ENCODE results near the gene RASGRF1. TPM values are rescaled to one million over a fixed set of nuclear protein-coding genes. Genes with fewer than 3 reads are reported as not detected.

The RASGRF1 gene
- total and polyA plus RNA-seq, 2 donors (not counting 1 experiment from before 2014, with no cell fraction given): 1.0 to 9.4 TPM

DNA sequence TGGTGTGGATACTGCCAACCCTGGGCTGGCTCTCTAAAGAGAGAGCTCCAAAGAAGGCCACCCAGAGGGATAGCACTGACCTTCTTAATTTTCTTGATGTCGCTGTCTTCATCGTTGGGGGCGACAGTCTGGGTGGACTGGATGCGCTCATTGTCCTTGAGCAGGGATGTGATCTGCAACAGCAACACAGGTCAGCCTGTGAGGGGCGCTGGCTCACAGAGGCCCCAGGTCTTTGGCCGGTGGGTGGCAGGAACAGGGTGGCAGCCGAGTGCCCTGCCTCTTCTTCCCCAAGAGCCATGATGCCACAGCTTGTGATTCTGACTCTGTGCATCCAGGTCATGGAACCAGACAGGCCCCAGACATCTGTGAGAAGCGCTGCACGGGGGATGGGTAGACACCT is 41.2 kb downstream of the RASGRF1 start:
- H3K9ac ChIP-seq (ENCODE audit: low read length): no peak overlapping the region
- H2AFZ ChIP-seq (ENCODE audit: insufficient read depth, low read depth, low read length, poor library complexity, severe bottlenecking): no peak overlapping the region
- DNase-seq (no peak), ATAC-seq (ENCODE audit: low read depth) (no peak)
- WGBS (ENCODE audit: insufficient coverage): 91% methylated on average over 9 of the region's 9 CpGs
- TF ChIP-seq, protein P1, sequence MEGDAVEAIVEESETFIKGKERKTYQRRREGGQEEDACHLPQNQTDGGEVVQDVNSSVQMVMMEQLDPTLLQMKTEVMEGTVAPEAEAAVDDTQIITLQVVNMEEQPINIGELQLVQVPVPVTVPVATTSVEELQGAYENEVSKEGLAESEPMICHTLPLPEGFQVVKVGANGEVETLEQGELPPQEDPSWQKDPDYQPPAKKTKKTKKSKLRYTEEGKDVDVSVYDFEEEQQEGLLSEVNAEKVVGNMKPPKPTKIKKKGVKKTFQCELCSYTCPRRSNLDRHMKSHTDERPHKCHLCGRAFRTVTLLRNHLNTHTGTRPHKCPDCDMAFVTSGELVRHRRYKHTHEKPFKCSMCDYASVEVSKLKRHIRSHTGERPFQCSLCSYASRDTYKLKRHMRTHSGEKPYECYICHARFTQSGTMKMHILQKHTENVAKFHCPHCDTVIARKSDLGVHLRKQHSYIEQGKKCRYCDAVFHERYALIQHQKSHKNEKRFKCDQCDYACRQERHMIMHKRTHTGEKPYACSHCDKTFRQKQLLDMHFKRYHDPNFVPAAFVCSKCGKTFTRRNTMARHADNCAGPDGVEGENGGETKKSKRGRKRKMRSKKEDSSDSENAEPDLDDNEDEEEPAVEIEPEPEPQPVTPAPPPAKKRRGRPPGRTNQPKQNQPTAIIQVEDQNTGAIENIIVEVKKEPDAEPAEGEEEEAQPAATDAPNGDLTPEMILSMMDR (IDR thresholded peaks at IDR 0.05): no peak
- no peak for TF ChIP-seq EZH2 (IDR thresholded peaks at IDR 0.05; ENCODE audit: borderline replicate concordance, insufficient read depth, low read depth, low read length, poor library complexity, severe bottlenecking)
- no peaks in the 10 kb centered on the region for H3K9me3 ChIP-seq (ENCODE audit: control extremely low read depth in 1 of 3, control insufficient read depth in 2 of 3, insufficient read depth in 1 of 3, low read length in 2 of 3)
- POLR2A ChIA-PET: no interaction called here
- intact Hi-C loops (cut with micrococcal nuclease): no loop called here
- H3K4me3 ChIP-seq (ENCODE audit: control extremely low read depth in 1 of 5, extremely low read depth in 1 of 5, insufficient read depth in 1 of 5, low read depth in 2 of 5, low read length in 4 of 5): no peak overlapping the region
- H4K20me1 ChIP-seq (ENCODE audit: control insufficient read depth, insufficient read depth, low read length, poor library complexity, severe bottlenecking): no peaks in the 10 kb centered on the region
- H3K4me1 ChIP-seq (ENCODE audit: control insufficient read depth in 2 of 2, insufficient read depth in 2 of 2, low read length in 2 of 2): no peaks in the 10 kb centered on the region
- CTCF ChIA-PET: interaction anchor here (0.9 kb wide), 1 partner anchor 21 kb away, joined by 4 read pairs; no protein-coding TSS in a partner anchor
- peaks cover 8% of the 10 kb centered on the region for H3K27me3 Mint-ChIP-seq
- no peak overlapping the region for H3K4me3 Mint-ChIP-seq
- H3K9me3 Mint-ChIP-seq (ENCODE audit: insufficient read depth): no peaks in the 10 kb centered on the region
- no peak overlapping the region for H3K27ac ChIP-seq (ENCODE audit: low read length in 2 of 2)
- no peaks in the 10 kb centered on the region for H3K36me3 ChIP-seq (replicated peaks in 1 of 2; ENCODE audit: control extremely low read depth in 1 of 2, control insufficient read depth in 1 of 2, extremely low read depth in 1 of 2, insufficient read depth in 2 of 2, low read length in 1 of 2)
- no peak overlapping the region for H3K4me2 ChIP-seq (replicated peaks; ENCODE audit: low read depth, low read length, poor library complexity, severe bottlenecking)
- H3K27ac Mint-ChIP-seq: no peak overlapping the region
- no peaks in the 10 kb centered on the region for H3K79me2 ChIP-seq (ENCODE audit: control insufficient read depth, insufficient read depth, low read length)
- H3K27me3 ChIP-seq (replicated peaks in 1 of 4; ENCODE audit: control extremely low read depth in 1 of 4, control insufficient read depth in 3 of 4, insufficient read depth in 4 of 4, low read length in 3 of 4): peaks cover 0 to 4% (median 0%) of the 10 kb centered on the region in 4 experiments
- no peaks in the 10 kb centered on the region for H3K4me1 Mint-ChIP-seq

DNA sequence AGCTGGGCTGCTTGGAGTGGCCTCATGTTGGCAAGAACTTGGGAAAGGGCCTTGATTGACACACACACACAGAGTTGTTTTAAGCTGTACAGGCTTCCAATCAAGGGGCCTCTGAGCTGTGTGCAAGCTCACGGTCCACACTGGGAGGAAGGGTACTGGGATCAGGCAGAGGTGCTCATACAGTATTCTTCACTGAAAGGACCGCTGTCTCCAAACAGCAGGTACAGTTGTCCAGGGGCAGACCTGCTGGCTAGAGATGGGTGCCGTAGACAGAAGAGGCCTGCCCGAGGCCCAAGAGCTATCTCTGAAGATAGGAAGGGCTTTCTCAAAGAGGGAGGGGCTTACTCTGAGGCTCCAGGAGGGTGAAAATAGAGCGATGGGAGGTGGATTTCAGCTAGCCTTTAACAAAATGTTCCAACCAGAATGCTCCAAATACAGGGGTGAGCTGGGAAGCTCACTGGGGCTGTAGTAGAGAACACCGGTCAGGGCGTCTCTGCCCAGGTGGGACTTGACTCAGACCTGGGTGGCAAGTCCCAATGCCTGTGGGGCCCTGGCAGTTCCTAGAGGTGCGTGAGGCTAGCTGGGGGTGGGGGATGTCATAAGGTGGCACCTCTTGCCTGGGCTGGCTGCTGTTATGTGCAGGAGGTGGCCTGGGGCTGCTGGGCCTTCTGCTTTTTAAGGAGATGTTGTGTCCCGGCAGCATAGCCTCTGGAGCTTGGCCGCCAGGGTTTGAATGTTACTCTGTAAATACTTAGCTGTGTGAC is 42.7 kb downstream of the RASGRF1 start:
- Mint-ChIP-seq H3K4me1 (no peaks in the 10 kb centered on the region), H3K27me3 (peaks cover 11% of the 10 kb centered on the region), H3K9me3 (ENCODE audit: insufficient read depth) (peaks cover 7% of the 10 kb centered on the region), H3K4me3 (no peak overlapping the region), H3K27ac (no peak overlapping the region)
- 96% methylated on average over 9 of the region's 10 CpGs for WGBS (ENCODE audit: insufficient coverage)
- H2AFZ ChIP-seq (ENCODE audit: insufficient read depth, low read depth, low read length, poor library complexity, severe bottlenecking): no peak overlapping the region
- no peaks in the 10 kb centered on the region for H4K20me1 ChIP-seq (ENCODE audit: control insufficient read depth, insufficient read depth, low read length, poor library complexity, severe bottlenecking)
- no peak for ATAC-seq (ENCODE audit: low read depth)
- TF ChIP-seq, protein P1 (IDR thresholded peaks at IDR 0.05): no peak
- no peak for TF ChIP-seq EZH2 (IDR thresholded peaks at IDR 0.05; ENCODE audit: borderline replicate concordance, insufficient read depth, low read depth, low read length, poor library complexity, severe bottlenecking)
- no peak overlapping the region for H3K27ac ChIP-seq (ENCODE audit: low read length in 2 of 2)
- peaks cover 0 to 7% (median 5%) of the 10 kb centered on the region in 3 donors for H3K9me3 ChIP-seq (ENCODE audit: control extremely low read depth in 1 of 3, control insufficient read depth in 2 of 3, insufficient read depth in 1 of 3, low read length in 2 of 3)
- H3K4me2 ChIP-seq (replicated peaks; ENCODE audit: low read depth, low read length, poor library complexity, severe bottlenecking): no peak overlapping the region
- H3K9ac ChIP-seq (ENCODE audit: low read length): no peak overlapping the region
- no peak overlapping the region for H3K4me3 ChIP-seq (ENCODE audit: control extremely low read depth in 1 of 5, extremely low read depth in 1 of 5, insufficient read depth in 1 of 5, low read depth in 2 of 5, low read length in 4 of 5)
- CTCF ChIA-PET: interaction anchor here (0.6 to 2.7 kb wide), 5 partner anchors 21 to 938 kb away, joined by 3 to 15 read pairs (median 4); no protein-coding TSS in a partner anchor
- DNase-seq: no peak
- H3K27me3 ChIP-seq (replicated peaks in 1 of 4; ENCODE audit: control extremely low read depth in 1 of 4, control insufficient read depth in 3 of 4, insufficient read depth in 4 of 4, low read length in 3 of 4): peaks cover 0 to 4% (median 0%) of the 10 kb centered on the region in 4 experiments
- intact Hi-C loops (cut with micrococcal nuclease): no loop called here
- H3K79me2 ChIP-seq (ENCODE audit: control insufficient read depth, insufficient read depth, low read length): no peaks in the 10 kb centered on the region
- no peaks in the 10 kb centered on the region for H3K4me1 ChIP-seq (ENCODE audit: control insufficient read depth in 2 of 2, insufficient read depth in 2 of 2, low read length in 2 of 2)
- H3K36me3 ChIP-seq (replicated peaks in 1 of 2; ENCODE audit: control extremely low read depth in 1 of 2, control insufficient read depth in 1 of 2, extremely low read depth in 1 of 2, insufficient read depth in 2 of 2, low read length in 1 of 2): no peaks in the 10 kb centered on the region
- POLR2A ChIA-PET: no interaction called here

Data from B cell (primary cell).